Hepatocyte (in vitro differentiated cells): ENCODE data around the gene ERCC1. TPM values are rescaled to one million over a fixed set of nuclear protein-coding genes. Genes with fewer than 3 reads are reported as not detected.

Experiments used
- DNase-seq: peaks from one replicate; pipeline ENCODE4 v3.0.0-alpha.2; 2016; ENCODE audit warnings: low spot score
- H2AFZ ChIP-seq: fragments of 200-600 bp; sonication (generic); 2 replicates; pipeline ENCODE4 v1.6.0; 2016; ENCODE audit warnings: antibody characterized with exemption, mild to moderate bottlenecking
- H3K27ac ChIP-seq: fragments of 200-600 bp; sonication (generic); 2 replicates; pipeline ENCODE4 v1.5.1; 2016; ENCODE audit warnings: mild to moderate bottlenecking
- H3K27me3 ChIP-seq: fragments of 200-600 bp; sonication (generic); 2 replicates; pipeline ENCODE4 v1.6.1; 2016
- H3K36me3 ChIP-seq: fragments of 200-600 bp; sonication (generic); replicated peaks from 2 replicates; pipeline ENCODE4 v1.5.1; 2016; ENCODE audit warnings: low read depth; ENCODE audit not compliant: insufficient read depth
- H3K4me1 ChIP-seq: fragments of 200-600 bp; sonication (generic); 2 replicates; pipeline ENCODE4 v1.5.1; 2016; ENCODE audit warnings: mild to moderate bottlenecking, moderate library complexity; ENCODE audit not compliant: insufficient read depth
- H3K4me2 ChIP-seq: fragments of 200-600 bp; sonication (generic); 2 replicates; pipeline ENCODE4 v1.6.0; 2016
- H3K4me3 ChIP-seq: fragments of 200-600 bp; sonication (generic); 2 replicates; pipeline ENCODE4 v1.5.1; 2016; ENCODE audit warnings: mild to moderate bottlenecking
- H3K79me2 ChIP-seq: fragments of 200-600 bp; sonication (generic); 2 replicates; pipeline ENCODE4 v1.6.0; 2017; ENCODE audit warnings: mild to moderate bottlenecking
- H3K9me2 ChIP-seq: fragments of 200-600 bp; sonication (generic); replicated peaks from 2 replicates; pipeline ENCODE4 v1.6.0; 2017; ENCODE audit warnings: mild to moderate bottlenecking; ENCODE audit not compliant: insufficient read depth
- H3K9me3 ChIP-seq: fragments of 200-600 bp; sonication (generic); 2 replicates; pipeline ENCODE4 v1.5.1; 2016; ENCODE audit warnings: low read depth, mild to moderate bottlenecking
- H4K20me1 ChIP-seq: fragments of 200-600 bp; sonication (generic); 2 replicates; pipeline ENCODE4 v1.6.0; 2016; ENCODE audit warnings: mild to moderate bottlenecking; ENCODE audit not compliant: insufficient read depth, poor library complexity, severe bottlenecking
- CTCF ChIP-seq: fragments of 200-600 bp; sonication (generic); IDR thresholded peaks from 2 replicates; pipeline ENCODE4 v1.5.1; 2016; ENCODE audit warnings: antibody characterized with exemption, mild to moderate bottlenecking; ENCODE audit not compliant: poor library complexity
- EZH2 ChIP-seq: fragments of 200-600 bp; sonication (generic); IDR thresholded peaks from 2 replicates; pipeline ENCODE4 v1.6.1; 2016; ENCODE audit warnings: antibody characterized with exemption, mild to moderate bottlenecking, borderline replicate concordance
- EZH2phosphoT487 ChIP-seq: fragments of 200-600 bp; sonication (generic); IDR thresholded peaks from one replicate; pipeline ENCODE4 v1.6.1; 2018; ENCODE audit warnings: antibody characterized with exemption, mild to moderate bottlenecking, low read depth, moderate library complexity; ENCODE audit not compliant: unreplicated experiment, severe bottlenecking
- WGBS: methylation state at CpG from one replicate; pipeline ENCODE4 v1.1.6; 2016; ENCODE audit warnings: low lambda C conversion rate; ENCODE audit errors: missing lambda C conversion rate; 5-methylcytosine and 5-hydroxymethylcytosine counted together
- polyA plus RNA-seq: library from polyadenylated mRNA; unstranded; fragments of >200 nt; fragmentation: Nextera tagmentation; extraction: Ambion mirVana; gene quantifications from 2 replicates; pipeline ENCODE4 v1.2.1, GENCODE V29; 2016
- total RNA-seq: library from RNA; depleted of rRNA; stranded (reverse); fragments of >200 nt; gene quantifications from 2 replicates; pipeline ENCODE4 v1.2.3, GENCODE V29; 2014

The ERCC1 gene
- total and polyA plus RNA-seq, 2 experiments from 2014 or later, result 42.5 to 66.7 TPM

GRCh38 chr19:45362291-45362690, 61.4 kb downstream of the ERCC1 start:
- Histone ChIP-seq H3K9me2 (no peaks in the 10 kb centered on the region), H3K9me3 (no peaks in the 10 kb centered on the region), H3K79me2 (no peaks in the 10 kb centered on the region), H4K20me1 (no peaks in the 10 kb centered on the region), H3K4me3 (no peak overlapping the region), H3K27ac (no peak overlapping the region), H3K4me2 (no peak overlapping the region), H3K4me1 (no peaks in the 10 kb centered on the region), H3K36me3 (no peaks in the 10 kb centered on the region), H3K27me3 (no peaks in the 10 kb centered on the region), H2AFZ (no peak overlapping the region)
- no peak for DNase-seq
- TF ChIP-seq CTCF (no peak), EZH2phosphoT487 (no peak), EZH2 (no peak)
- WGBS, result 92% methylated on average over 16 of the region's 16 CpGs

GRCh38 chr19:45361608-45362007, 62.1 kb downstream of the ERCC1 start:
- Histone ChIP-seq H3K27me3 (no peaks in the 10 kb centered on the region), H4K20me1 (no peaks in the 10 kb centered on the region), H3K4me3 (no peak overlapping the region), H3K27ac (no peak overlapping the region), H3K4me1 (no peaks in the 10 kb centered on the region), H3K4me2 (no peak overlapping the region), H3K9me3 (no peaks in the 10 kb centered on the region), H3K79me2 (no peaks in the 10 kb centered on the region), H3K9me2 (no peaks in the 10 kb centered on the region), H2AFZ (no peak overlapping the region), H3K36me3 (no peaks in the 10 kb centered on the region)
- DNase-seq, result no peak
- WGBS, result 95% methylated on average over 14 of the region's 14 CpGs
- no peak for TF ChIP-seq EZH2
- no peak for TF ChIP-seq CTCF
- TF ChIP-seq EZH2phosphoT487, result no peak

- no peaks in the 10 kb centered on the region for H3K79me2 ChIP-seq
- H3K4me1 ChIP-seq, result no peaks in the 10 kb centered on the region
- H3K9me2 ChIP-seq, result no peaks in the 10 kb centered on the region
- H4K20me1 ChIP-seq, result no peaks in the 10 kb centered on the region
- no peaks in the 10 kb centered on the region for H3K27me3 ChIP-seq
- DNase-seq, result no peak
- H2AFZ ChIP-seq, result no peak overlapping the region
- no peaks in the 10 kb centered on the region for H3K36me3 ChIP-seq
- no peak overlapping the region for H3K4me2 ChIP-seq
- WGBS, result 95% methylated on average over 12 of the region's 12 CpGs
- TF ChIP-seq EZH2 (no peak), CTCF (no peak)
- no peak overlapping the region for H3K4me3 ChIP-seq
- H3K9me3 ChIP-seq, result no peaks in the 10 kb centered on the region
- no peak overlapping the region for H3K27ac ChIP-seq
Measured at GRCh38 chr19:45358213-45358792, 65.4 kb downstream of the ERCC1 start.

- no peaks in the 10 kb centered on the region for H3K9me2 ChIP-seq
- no peaks in the 10 kb centered on the region for H3K9me3 ChIP-seq
Measured at GRCh38 chr19:45357445-45357783, 66.3 kb downstream of the ERCC1 start.

More at GRCh38 chr19:45357445-45357783, 66.3 kb downstream of the ERCC1 start:
- WGBS, result 99% methylated on average over 11 of the region's 11 CpGs
- no peak for TF ChIP-seq EZH2phosphoT487
- no peak for TF ChIP-seq CTCF
- TF ChIP-seq EZH2, result no peak
- no peaks in the 10 kb centered on the region for H3K79me2 ChIP-seq
- H2AFZ ChIP-seq, result no peak overlapping the region
- no peaks in the 10 kb centered on the region for H4K20me1 ChIP-seq
- no peaks in the 10 kb centered on the region for H3K4me1 ChIP-seq
- no peak overlapping the region for H3K4me2 ChIP-seq
- DNase-seq, result no peak
- H3K4me3 ChIP-seq, result no peak overlapping the region
- H3K36me3 ChIP-seq, result no peaks in the 10 kb centered on the region
- no peak overlapping the region for H3K27ac ChIP-seq
- H3K27me3 ChIP-seq, result no peaks in the 10 kb centered on the region
